B cell (primary cell): Measurements from ENCODE around the gene DHRS7. TPM values are rescaled to one million over a fixed set of nuclear protein-coding genes. Genes with fewer than 3 reads are reported as not detected.

Source experiments
- ATAC-seq: fragments of 200-7000 bp; cut with Tn5 transposase; one replicate; pipeline ENCODE4 v1.10.0; 2021; ENCODE audit warnings: low read depth, mild to moderate bottlenecking, moderate number of reproducible peaks, moderate library complexity
- CTCF ChIA-PET: fragments of 350-600 bp; sonication (Branson Sonifier 250); formaldehyde crosslinking; loops from one replicate; lab custom pipeline; 2021; ENCODE audit warnings: antibody characterized with exemption, inconsistent platforms; lab: Charles Lee
- POLR2A ChIA-PET: fragments of 350-600 bp; sonication (Branson Sonifier 250); formaldehyde crosslinking; loops from one replicate; lab custom pipeline; 2021; ENCODE audit warnings: antibody characterized with exemption; lab: Charles Lee
- DNase-seq: peaks from one replicate; pipeline ENCODE4 v3.0.0; 2013
- H2AFZ ChIP-seq: 2 replicates; pipeline ENCODE4 v1.6.1; 2012; ENCODE audit warnings: mild to moderate bottlenecking, low read depth, low read length; ENCODE audit not compliant: insufficient read depth, poor library complexity, severe bottlenecking
- H3K27ac ChIP-seq, 2 donors: 1 replicate in 1 of 2; 2 replicates in 1 of 2; pipeline ENCODE4 v1.5.1; 2012 to 2013; ENCODE audit warnings: low read length in 2 of 2, mild to moderate bottlenecking in 2 of 2, moderate library complexity in 1 of 2
- H3K27me3 ChIP-seq, 4 experiments: fragments of 200-600 bp in 1 of 4; sonication (generic) in 1 of 4; replicated peaks in 1 of 4; 1 replicate in 2 of 4; 2 replicates in 2 of 4; pipeline versions ENCODE4 v1.6.1 to v1.7.0; 2013 to 2016; ENCODE audit warnings: low read length in 3 of 4, mild to moderate bottlenecking in 2 of 4, mixed read lengths in 1 of 4, moderate library complexity in 1 of 4; ENCODE audit not compliant: insufficient read depth in 4 of 4, control insufficient read depth in 3 of 4; ENCODE audit errors: control extremely low read depth in 1 of 4
- H3K36me3 ChIP-seq, 2 experiments: replicated peaks in 1 of 2; 1 replicate in 1 of 2; 2 replicates in 1 of 2; pipeline versions ENCODE4 v1.6.1 to v1.7.1; 2013; ENCODE audit warnings: low read length in 1 of 2; ENCODE audit not compliant: insufficient read depth in 2 of 2, control insufficient read depth in 1 of 2; ENCODE audit errors: control extremely low read depth in 1 of 2, extremely low read depth in 1 of 2
- H3K4me1 ChIP-seq, 2 donors: fragments of 200-600 bp in 1 of 2; sonication (generic) in 1 of 2; 1 replicate in 1 of 2; 2 replicates in 1 of 2; pipeline versions ENCODE4 v1.5.1 to v1.6.1; 2013 to 2017; ENCODE audit warnings: low read length in 2 of 2; ENCODE audit not compliant: control insufficient read depth in 2 of 2, insufficient read depth in 2 of 2
- H3K4me2 ChIP-seq: replicated peaks from 2 replicates; pipeline ENCODE3; 2012; ENCODE audit warnings: mild to moderate bottlenecking, low read depth, low read length; ENCODE audit not compliant: poor library complexity, severe bottlenecking
- H3K4me3 ChIP-seq, 5 experiments: fragments of 200-600 bp in 1 of 5; sonication (generic) in 1 of 5; 1 replicate in 3 of 5; 2 replicates in 2 of 5; pipeline versions ENCODE4 v1.5.1 to v1.7.0; 2011 to 2016; ENCODE audit warnings: low read length in 4 of 5, mild to moderate bottlenecking in 4 of 5, low read depth in 2 of 5, control low read depth in 1 of 5, moderate library complexity in 1 of 5; ENCODE audit not compliant: insufficient read depth in 1 of 5; ENCODE audit errors: control extremely low read depth in 1 of 5, extremely low read depth in 1 of 5
- H3K79me2 ChIP-seq: fragments of 200-600 bp; sonication (generic); one replicate; pipeline ENCODE4 v1.6.0; 2016; ENCODE audit warnings: low read length; ENCODE audit not compliant: control insufficient read depth, insufficient read depth
- H3K9ac ChIP-seq: fragments of 200-600 bp; sonication (generic); 2 replicates; pipeline ENCODE4 v1.6.1; 2017; ENCODE audit warnings: mild to moderate bottlenecking, low read length, moderate library complexity
- H3K9me3 ChIP-seq, 3 donors: one replicate each; pipeline versions ENCODE4 v1.6.1 to v1.7.1; 2013; ENCODE audit warnings: low read length in 2 of 3; ENCODE audit not compliant: control insufficient read depth in 2 of 3, insufficient read depth in 1 of 3; ENCODE audit errors: control extremely low read depth in 1 of 3
- H4K20me1 ChIP-seq: 2 replicates; pipeline ENCODE4 v1.6.0; 2012; ENCODE audit warnings: mild to moderate bottlenecking, low read length; ENCODE audit not compliant: insufficient read depth, control insufficient read depth, poor library complexity, severe bottlenecking
- H3K27ac Mint-ChIP-seq: one replicate; pipeline ENCODE4 v1.8.0; 2021; ENCODE audit warnings: mixed read lengths
- H3K27me3 Mint-ChIP-seq: one replicate; pipeline ENCODE4 v1.8.0; 2021; ENCODE audit warnings: mixed read lengths
- H3K4me1 Mint-ChIP-seq: one replicate; pipeline ENCODE4 v1.8.0; 2021; ENCODE audit warnings: mixed read lengths
- H3K4me3 Mint-ChIP-seq: one replicate; pipeline ENCODE4 v1.8.0; 2021; ENCODE audit warnings: mixed read lengths
- H3K9me3 Mint-ChIP-seq: one replicate; pipeline ENCODE4 v1.8.0; 2022; ENCODE audit warnings: mixed read lengths; ENCODE audit not compliant: insufficient read depth
- EZH2 ChIP-seq: IDR thresholded peaks from 2 replicates; pipeline ENCODE4 v1.6.1; 2012; ENCODE audit warnings: borderline replicate concordance, low read depth, mild to moderate bottlenecking, moderate library complexity, low read length; ENCODE audit not compliant: insufficient read depth, poor library complexity, severe bottlenecking
- WGBS: methylation state at CpG from one replicate; pipeline ENCODE4 v1.1.5; 2013; ENCODE audit warnings: missing lambda C conversion rate; ENCODE audit not compliant: insufficient coverage; 5-methylcytosine and 5-hydroxymethylcytosine counted together
- intact Hi-C: fragments of 100-400 bp; cut with micrococcal nuclease; formaldehyde crosslinking; loops from one replicate; pipeline ENCODE4 v1.10.0; 2022
- polyA plus RNA-seq: library from polyadenylated mRNA; depleted of rRNA; stranded (reverse); fragments of >200 nt; gene quantifications from 2 replicates; pipeline ENCODE4 v1.2.3, GENCODE V29; 2012
- total RNA-seq, 2 donors: library from RNA; stranded (reverse); fragments of 120-200 nt in 1 of 2; gene quantifications; 1 replicate in 1 of 2; 2 replicates in 1 of 2; pipeline versions ENCODE4 v1.2.3 to v1.2.4, GENCODE V29; 2013 to 2022
- TF ChIP-seq, protein P1 (sequence below): fragments of 200-600 bp; IDR thresholded peaks from one replicate; pipeline ENCODE4 v1.8.0; 2022; ENCODE audit warnings: antibody characterized with exemption, mild to moderate bottlenecking

Gene DHRS7
- total and polyA plus RNA-seq, 2 donors (not counting 1 experiment from before 2014, with no cell fraction given), result 25.0 to 47.5 TPM

DNA sequence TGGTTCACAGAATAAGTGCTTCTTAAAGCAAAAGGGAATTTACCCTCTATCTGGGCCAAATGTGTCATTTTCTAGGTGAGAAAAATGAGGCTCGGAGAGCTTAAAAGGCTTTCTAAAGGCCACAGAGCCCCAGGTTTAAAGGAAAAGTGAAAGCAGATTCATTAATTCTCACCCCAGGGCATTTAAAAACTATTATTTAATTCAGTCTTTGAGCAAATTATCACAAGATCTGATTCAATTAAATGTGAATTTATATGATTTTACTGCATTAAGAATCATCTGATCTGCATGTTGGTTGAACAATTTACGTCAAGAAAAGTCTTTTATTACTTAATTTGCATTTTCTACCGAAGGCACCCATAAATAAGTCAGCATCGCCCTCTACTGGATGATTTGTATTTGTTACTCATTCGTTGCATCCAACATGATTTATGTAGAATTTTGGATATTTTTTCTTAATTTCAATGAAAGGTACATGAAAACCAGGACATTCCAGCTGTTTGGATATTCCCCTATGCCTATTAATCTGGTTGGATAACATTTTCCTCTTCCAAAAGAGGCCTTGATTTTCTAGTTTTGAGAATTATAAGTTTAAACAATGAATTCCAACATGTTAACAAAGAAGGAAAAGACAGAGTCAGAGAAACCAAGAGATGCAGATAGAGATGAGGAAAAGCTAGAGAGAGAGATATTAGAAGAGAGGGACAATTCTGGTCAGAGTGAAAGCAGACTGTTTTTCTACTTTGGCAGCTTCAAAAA is 19.1 kb upstream of the DHRS7 start:
- Histone ChIP-seq H3K4me2 (peak overlapping the region; percentile 72), H4K20me1 (no peaks in the 10 kb centered on the region), H3K36me3 (no peaks in the 10 kb centered on the region), H2AFZ (peak overlapping the region; percentile 78), H3K9me3 (peaks cover 0 to 2% (median 0%) of the 10 kb centered on the region in 3 donors), H3K79me2 (no peaks in the 10 kb centered on the region), H3K4me3 (peak overlapping the region; percentile 34 to 83 (median 59)), H3K27me3 (no peaks in the 10 kb centered on the region), H3K4me1 (peaks cover 9 to 12% of the 10 kb centered on the region in 2 donors), H3K9ac (peak overlapping the region; percentile 70), H3K27ac (peak overlapping the region; percentile 69 to 81)
- intact Hi-C loops, result loop anchor here (1.0 to 10.0 kb wide), 11 partner anchors 19 to 1057 kb away; partner anchors contain the start of genes CCDC175, DHRS7, JKAMP and L3HYPDH
- TF ChIP-seq EZH2, result no peak
- TF ChIP-seq, protein P1, sequence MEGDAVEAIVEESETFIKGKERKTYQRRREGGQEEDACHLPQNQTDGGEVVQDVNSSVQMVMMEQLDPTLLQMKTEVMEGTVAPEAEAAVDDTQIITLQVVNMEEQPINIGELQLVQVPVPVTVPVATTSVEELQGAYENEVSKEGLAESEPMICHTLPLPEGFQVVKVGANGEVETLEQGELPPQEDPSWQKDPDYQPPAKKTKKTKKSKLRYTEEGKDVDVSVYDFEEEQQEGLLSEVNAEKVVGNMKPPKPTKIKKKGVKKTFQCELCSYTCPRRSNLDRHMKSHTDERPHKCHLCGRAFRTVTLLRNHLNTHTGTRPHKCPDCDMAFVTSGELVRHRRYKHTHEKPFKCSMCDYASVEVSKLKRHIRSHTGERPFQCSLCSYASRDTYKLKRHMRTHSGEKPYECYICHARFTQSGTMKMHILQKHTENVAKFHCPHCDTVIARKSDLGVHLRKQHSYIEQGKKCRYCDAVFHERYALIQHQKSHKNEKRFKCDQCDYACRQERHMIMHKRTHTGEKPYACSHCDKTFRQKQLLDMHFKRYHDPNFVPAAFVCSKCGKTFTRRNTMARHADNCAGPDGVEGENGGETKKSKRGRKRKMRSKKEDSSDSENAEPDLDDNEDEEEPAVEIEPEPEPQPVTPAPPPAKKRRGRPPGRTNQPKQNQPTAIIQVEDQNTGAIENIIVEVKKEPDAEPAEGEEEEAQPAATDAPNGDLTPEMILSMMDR, result peak; percentile 98
- DNase-seq (peak; percentile 85), ATAC-seq (peak; percentile 69)
- H3K27ac Mint-ChIP-seq, result peak overlapping the region; percentile 60
- no CpG with 5 or more reads among the region's 5 CpGs for WGBS
- no peaks in the 10 kb centered on the region for H3K27me3 Mint-ChIP-seq
- H3K4me3 Mint-ChIP-seq, result peak overlapping the region; percentile 78
- CTCF ChIA-PET, result interaction anchor here (0.6 to 9.6 kb wide), 34 partner anchors 12 to 1058 kb away, joined by 3 to 254 read pairs (median 5); partner anchors contain the start of genes DHRS7, JKAMP, L3HYPDH and PCNX4
- H3K4me1 Mint-ChIP-seq, result peaks cover 16% of the 10 kb centered on the region
- POLR2A ChIA-PET, result interaction anchor here (1.1 to 1.3 kb wide), 2 partner anchors 19 to 65 kb away, joined by 3 to 4 read pairs; partner anchors contain the start of genes DHRS7 and PPM1A
- peaks cover 3% of the 10 kb centered on the region for H3K9me3 Mint-ChIP-seq
